Right renal cortex interstitium (tissue), 3 donors: ENCODE data around the gene GCNT2. TPM values are rescaled to one million over a fixed set of nuclear protein-coding genes. Genes with fewer than 3 reads are reported as not detected.
"Not testable (repeated sequence)": the region's sequence is repeated elsewhere in the genome, so short reads cannot be mapped to it uniquely, and the experiment has no call there.

Experiments used
- DNase-seq, 3 donors: peaks; one replicate each; pipeline ENCODE4 v3.0.0-alpha.2; 2013; ENCODE audit warnings: low read depth in 3 of 3, low spot score in 2 of 3
- polyA plus RNA-seq, 3 donors: library from polyadenylated mRNA; unstranded; fragments of 120-200 nt; gene quantifications; one replicate each; pipeline ENCODE4 v1.2.1, GENCODE V29; 2013; ENCODE audit not compliant: insufficient read length in 3 of 3

Gene GCNT2
- polyA plus RNA-seq, 3 donors, result 17.0 to 18.7 (median 17.3) TPM

GRCh38 chr6:10577112-10577511 lies 56.0 kb downstream of the GCNT2 start:
- no peak for DNase-seq

- no peak for DNase-seq
Observed at GRCh38 chr6:10578723-10579122, 57.6 kb downstream of the GCNT2 start.

GRCh38 chr6:10579803-10580202 lies 58.7 kb downstream of the GCNT2 start:
- DNase-seq, result no peak

GRCh38 chr6:10580570-10580969 lies 59.4 kb downstream of the GCNT2 start:
- DNase-seq, result no peak

GRCh38 chr6:10581402-10581801 lies 60.3 kb downstream of the GCNT2 start:
- DNase-seq, result not testable (repeated sequence)

- DNase-seq, result no peak
Observed at GRCh38 chr6:10582774-10583508, 61.8 kb downstream of the GCNT2 start.

GRCh38 chr6:10583509-10583901 lies 62.4 kb downstream of the GCNT2 start:
- no peak for DNase-seq

GRCh38 chr6:10584607-10585006 lies 63.5 kb downstream of the GCNT2 start:
- no peak for DNase-seq

- no peak for DNase-seq
Observed at GRCh38 chr6:10585209-10585845, 64.2 kb downstream of the GCNT2 start.

GRCh38 chr6:10586302-10586701 lies 65.2 kb downstream of the GCNT2 start:
- no peak for DNase-seq

- DNase-seq, result no peak
Observed at GRCh38 chr6:10587656-10588406, 66.7 kb downstream of the GCNT2 start.

- no peak for DNase-seq
Observed at GRCh38 chr6:10588562-10589428, 67.6 kb downstream of the GCNT2 start.

GRCh38 chr6:10589429-10589727 lies 68.2 kb downstream of the GCNT2 start:
- DNase-seq, result no peak

- no peak for DNase-seq
Observed at GRCh38 chr6:10589983-10590382, 68.8 kb downstream of the GCNT2 start.

- DNase-seq, result no peak
Observed at GRCh38 chr6:10591422-10592160, 70.4 kb downstream of the GCNT2 start.

GRCh38 chr6:10595731-10596664 lies 74.8 kb downstream of the GCNT2 start:
- no peak for DNase-seq

- DNase-seq, result no peak
Observed at GRCh38 chr6:10597499-10598001, 76.4 kb downstream of the GCNT2 start.

- DNase-seq, result no peak
Observed at GRCh38 chr6:10598084-10598960, 77.2 kb downstream of the GCNT2 start.
